ENCODE results near the gene TAF7L. TPM values are rescaled to one million over a fixed set of nuclear protein-coding genes. Genes with fewer than 3 reads are reported as not detected.
"Not testable (repeated sequence)": the region's sequence is repeated elsewhere in the genome, so short reads cannot be mapped to it uniquely, and the experiment has no call there.

Gene TAF7L, protein sequence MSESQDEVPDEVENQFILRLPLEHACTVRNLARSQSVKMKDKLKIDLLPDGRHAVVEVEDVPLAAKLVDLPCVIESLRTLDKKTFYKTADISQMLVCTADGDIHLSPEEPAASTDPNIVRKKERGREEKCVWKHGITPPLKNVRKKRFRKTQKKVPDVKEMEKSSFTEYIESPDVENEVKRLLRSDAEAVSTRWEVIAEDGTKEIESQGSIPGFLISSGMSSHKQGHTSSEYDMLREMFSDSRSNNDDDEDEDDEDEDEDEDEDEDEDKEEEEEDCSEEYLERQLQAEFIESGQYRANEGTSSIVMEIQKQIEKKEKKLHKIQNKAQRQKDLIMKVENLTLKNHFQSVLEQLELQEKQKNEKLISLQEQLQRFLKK
- total RNA-seq: 0.35 and 1.7 TPM in 2 replicates

DNA sequence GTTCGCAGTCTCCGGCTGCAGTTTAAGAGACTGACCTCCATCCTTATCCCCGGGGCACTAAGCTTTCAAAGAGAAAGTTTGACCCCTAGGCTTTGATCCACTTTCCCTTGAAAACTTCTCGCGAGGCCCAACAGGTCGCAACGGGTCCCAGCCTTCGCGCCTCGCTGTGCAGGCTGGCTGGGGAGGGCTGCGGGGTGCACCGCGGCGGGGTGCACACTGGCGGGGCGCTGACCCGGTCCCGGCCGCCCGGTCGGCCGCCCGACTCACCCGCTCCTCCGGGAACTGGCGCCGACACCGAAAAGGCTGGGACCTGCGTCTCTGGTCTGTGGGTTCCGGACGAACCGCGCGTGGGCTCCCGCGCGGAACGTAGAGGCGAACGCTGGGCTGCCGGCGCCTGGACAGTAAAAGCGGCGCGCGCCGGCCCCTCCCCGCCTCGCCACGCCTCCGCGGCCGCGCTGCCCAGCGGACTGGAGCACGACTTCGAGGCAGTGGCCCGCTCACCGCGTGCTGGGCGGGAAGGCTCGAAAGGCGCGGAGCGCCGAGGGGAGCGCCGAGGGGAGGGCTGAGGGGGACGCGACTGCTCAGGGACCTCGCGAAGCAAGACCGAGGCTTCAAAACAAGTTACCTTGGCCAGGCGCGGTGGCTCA is at the start of gene TAF7L:
Gene TAF7L (minus strand): TSS at position 378 of the 647 bp plus-strand sequence. CDS start 3,791 bp downstream, outside the sequence.
- no peak for DNase-seq (ENCODE audit: extremely low read depth, low read depth, low spot score)

GRCh38 chrX:101337776-101338271 is 46.7 kb upstream of the TAF7L start:
- no peak for DNase-seq (ENCODE audit: extremely low read depth, low read depth, low spot score)

- not testable (repeated sequence) for DNase-seq (ENCODE audit: extremely low read depth, low read depth, low spot score)
Measured at GRCh38 chrX:101334310-101334709, 43.2 kb upstream of the TAF7L start.

DNA sequence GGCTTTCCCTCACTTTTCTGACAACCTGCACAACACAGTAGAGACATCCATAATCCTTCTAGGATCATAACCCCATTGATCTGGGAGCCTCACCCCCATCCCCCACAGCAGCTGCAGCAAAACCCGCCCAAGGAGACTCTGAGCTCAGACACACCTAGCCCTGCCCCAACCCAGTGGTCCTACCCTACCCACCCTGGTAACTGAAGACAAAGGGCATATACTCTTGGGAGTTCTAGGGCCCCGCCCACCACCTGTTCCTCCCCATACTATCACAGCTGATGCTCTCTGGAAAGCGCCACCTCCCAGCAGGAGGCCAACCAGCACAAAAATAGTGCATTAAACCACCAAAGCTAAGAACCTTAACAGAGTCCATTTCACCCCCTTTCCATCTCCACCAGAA is 35.5 kb upstream of the TAF7L start:
- DNase-seq (ENCODE audit: extremely low read depth, low read depth, low spot score): not testable (repeated sequence)

- no peak for DNase-seq (ENCODE audit: extremely low read depth, low read depth, low spot score)
Measured at GRCh38 chrX:101303790-101304189, 12.7 kb upstream of the TAF7L start.

- DNase-seq (ENCODE audit: extremely low read depth, low read depth, low spot score): not testable (repeated sequence)
Measured at GRCh38 chrX:101295603-101296002, 4.5 kb upstream of the TAF7L start.

GRCh38 chrX:101287402-101287801 is 3.7 kb downstream of the TAF7L start:
- peak; percentile 33 for DNase-seq (ENCODE audit: extremely low read depth, low read depth, low spot score)

- DNase-seq (ENCODE audit: extremely low read depth, low read depth, low spot score): no peak
Measured at GRCh38 chrX:101276238-101276637, 14.9 kb downstream of the TAF7L start.

DNA sequence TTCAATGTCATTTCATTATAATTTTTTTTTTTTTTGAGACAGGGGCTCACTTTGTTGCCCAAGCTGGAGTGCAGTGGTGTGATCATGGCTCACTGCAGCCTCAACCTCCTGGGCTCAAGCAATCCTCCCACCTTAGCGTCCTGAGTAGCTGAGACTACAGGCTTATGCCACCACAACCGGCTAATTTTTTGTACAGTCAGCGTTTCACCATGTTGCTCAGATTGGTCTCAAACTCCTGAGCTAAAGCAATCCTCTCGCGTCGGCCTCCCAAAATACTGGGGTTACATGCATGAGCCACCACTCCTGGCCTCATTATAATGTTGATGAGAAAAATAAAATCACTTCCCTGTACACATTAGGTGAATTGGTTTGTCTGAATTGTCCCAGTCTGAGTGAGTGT is 16.9 kb downstream of the TAF7L start:
- no peak for DNase-seq (ENCODE audit: extremely low read depth, low read depth, low spot score)

DNA sequence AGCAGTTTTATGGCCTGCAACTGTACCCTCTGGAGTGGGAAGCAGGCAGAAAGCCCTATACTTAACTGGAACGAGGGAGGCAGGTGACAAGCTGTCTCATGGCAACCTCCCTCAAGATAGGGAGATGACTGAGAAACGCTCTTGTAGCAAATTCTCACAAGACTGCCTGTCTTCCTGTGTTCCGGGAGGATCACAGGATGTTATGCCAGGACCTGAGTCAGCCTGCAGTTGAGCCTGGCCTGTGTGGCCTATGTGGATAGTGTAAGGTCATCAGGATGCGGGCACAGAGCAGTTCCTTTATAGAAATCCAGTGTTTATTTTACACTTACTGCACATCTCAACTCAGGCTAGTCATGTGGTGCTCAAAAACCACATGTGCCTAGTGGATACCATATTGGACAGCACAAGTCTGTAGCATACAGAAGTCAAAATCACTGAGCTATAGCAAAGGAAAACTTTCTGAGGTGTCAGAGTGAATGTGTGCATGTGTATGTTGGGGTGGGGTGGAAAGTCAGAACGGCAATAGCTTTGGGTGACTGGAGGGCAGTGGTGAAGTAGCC is 25.2 kb downstream of the TAF7L start:
- DNase-seq (ENCODE audit: extremely low read depth, low read depth, low spot score): peak; percentile 47

GRCh38 chrX:101263766-101264165 is 27.4 kb downstream of the TAF7L start:
- no peak for DNase-seq (ENCODE audit: extremely low read depth, low read depth, low spot score)

GRCh38 chrX:101262590-101262989 is 28.5 kb downstream of the TAF7L start:
- DNase-seq (ENCODE audit: extremely low read depth, low read depth, low spot score): no peak

DNA sequence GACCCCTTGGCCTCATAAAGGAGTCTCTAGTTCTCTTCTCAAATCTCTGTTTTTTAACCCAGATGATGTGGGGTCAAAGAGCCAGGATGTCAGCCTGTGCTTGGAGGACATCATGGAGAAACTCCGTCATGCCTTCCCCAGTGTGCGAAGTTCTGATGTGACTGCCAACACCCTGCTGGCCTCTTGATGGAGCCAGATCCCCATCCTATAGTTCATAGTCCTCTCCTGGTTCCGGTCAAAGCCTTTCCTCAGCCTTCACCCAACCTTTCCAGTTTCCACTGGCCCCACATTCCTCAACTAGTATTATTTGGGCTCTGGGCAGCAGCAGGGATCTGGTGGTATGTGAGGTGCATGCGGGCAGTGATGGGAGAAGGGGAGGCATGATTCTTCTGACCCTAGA is 30.7 kb downstream of the TAF7L start:
- no peak for DNase-seq (ENCODE audit: extremely low read depth, low read depth, low spot score)

DNA sequence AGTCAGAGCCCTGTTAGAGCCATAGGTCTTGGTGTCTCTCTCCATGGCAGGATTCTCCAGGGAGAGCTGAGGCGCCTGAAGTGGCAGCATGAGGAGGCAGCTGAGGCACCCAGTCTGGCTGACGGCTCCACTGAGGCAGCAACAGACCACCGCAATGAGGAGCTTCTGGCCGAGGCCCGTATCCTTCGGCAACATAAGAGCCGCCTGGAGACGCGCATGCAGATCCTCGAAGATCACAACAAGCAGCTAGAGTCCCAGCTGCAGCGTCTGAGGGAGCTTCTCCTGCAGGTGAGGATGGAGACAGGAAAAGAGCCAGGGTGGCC is 32.9 kb downstream of the TAF7L start:
- no peak for DNase-seq (ENCODE audit: extremely low read depth, low read depth, low spot score)

DNA sequence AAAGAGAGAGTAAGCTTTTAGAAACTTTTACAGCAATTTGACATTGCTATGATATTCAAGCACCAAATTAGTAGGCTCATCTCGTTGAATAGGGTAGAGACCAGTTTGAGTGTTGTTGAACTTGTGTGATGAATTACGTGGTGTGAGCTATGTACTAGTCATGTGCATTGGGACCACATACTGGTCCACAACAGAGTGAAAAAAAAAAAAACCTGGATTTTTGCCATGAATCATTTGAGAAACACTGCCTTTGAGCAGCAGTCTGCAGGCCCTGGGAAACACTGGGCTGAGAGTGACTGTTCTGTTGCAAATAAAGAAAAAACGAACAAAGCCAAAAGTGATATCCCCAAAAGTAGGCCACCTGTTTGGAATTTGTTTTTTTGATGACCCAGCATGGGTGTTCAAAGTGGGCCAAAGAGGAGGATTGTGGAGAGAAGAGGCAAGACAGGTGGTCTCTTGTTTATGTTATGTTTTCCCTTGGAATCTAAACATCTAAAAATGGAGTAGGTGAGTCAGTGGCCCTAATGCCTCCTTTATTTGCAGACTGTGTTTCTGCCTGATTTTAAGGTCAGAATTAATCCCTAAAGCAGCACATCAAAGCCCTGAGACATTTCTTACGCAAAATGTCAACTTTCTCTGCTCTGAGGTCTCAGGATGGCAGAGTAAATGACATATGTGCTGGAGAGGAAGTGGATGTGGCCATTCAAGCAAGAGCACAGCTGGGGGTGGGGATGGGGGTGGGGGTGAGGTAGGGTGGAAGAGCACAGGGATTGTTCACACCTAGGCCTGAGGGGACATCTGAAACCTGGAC is 33.5 kb downstream of the TAF7L start:
- DNase-seq (ENCODE audit: extremely low read depth, low read depth, low spot score): no peak

- DNase-seq (ENCODE audit: extremely low read depth, low read depth, low spot score): no peak
Measured at GRCh38 chrX:101252634-101253033, 38.5 kb downstream of the TAF7L start.

GRCh38 chrX:101241531-101241930 is 49.6 kb downstream of the TAF7L start:
- DNase-seq (ENCODE audit: extremely low read depth, low read depth, low spot score): no peak

DNA sequence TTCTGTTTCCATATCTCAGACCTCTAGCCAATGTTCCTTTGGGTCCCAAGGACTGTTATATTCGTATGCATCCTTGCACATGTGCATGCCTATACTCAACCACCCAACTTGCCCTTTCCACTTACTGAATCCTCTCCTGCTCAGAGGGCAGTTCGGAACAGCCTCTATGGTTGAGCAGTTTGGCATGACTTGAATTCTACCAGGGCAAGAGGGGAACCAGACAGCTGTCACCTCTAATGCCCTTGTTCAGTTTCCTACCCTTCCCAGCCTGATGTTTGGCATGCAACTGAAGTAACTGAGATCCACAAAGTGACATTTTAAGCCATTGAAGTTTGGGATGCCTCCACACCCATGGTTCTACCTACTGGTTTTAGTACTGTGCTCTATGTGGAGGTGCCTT is 54.1 kb downstream of the TAF7L start:
- no peak for DNase-seq (ENCODE audit: extremely low read depth, low read depth, low spot score)

- no peak for DNase-seq (ENCODE audit: extremely low read depth, low read depth, low spot score)
Measured at GRCh38 chrX:101232316-101232715, 58.8 kb downstream of the TAF7L start.

- DNase-seq (ENCODE audit: extremely low read depth, low read depth, low spot score): no peak
Measured at GRCh38 chrX:101231080-101231479, 60.1 kb downstream of the TAF7L start.

DNA sequence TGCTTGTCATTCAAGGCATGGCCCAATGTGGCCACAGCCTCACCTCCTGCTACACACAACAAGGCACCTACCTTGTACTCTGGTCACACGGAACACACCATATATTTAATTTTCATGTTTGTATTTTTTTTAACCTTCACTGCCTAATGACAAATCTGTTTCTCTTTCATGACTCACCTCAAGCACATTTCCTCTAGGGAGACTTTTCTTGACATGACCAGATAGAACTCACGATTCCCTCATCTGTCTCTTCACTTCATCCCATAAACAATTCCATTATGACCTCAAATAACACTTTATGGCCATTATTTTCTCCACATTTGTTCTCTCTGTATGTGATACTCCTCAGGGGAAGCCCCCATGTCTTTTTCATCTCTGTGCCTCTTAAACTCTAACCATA is 60.5 kb downstream of the TAF7L start:
- DNase-seq (ENCODE audit: extremely low read depth, low read depth, low spot score): no peak
